Measurements from ENCODE around the gene L3MBTL4. TPM values are rescaled to one million over a fixed set of nuclear protein-coding genes. Genes with fewer than 3 reads are reported as not detected.

The L3MBTL4 gene
- total RNA-seq, 1 donor from 2014 or later: 10.9 TPM

DNA sequence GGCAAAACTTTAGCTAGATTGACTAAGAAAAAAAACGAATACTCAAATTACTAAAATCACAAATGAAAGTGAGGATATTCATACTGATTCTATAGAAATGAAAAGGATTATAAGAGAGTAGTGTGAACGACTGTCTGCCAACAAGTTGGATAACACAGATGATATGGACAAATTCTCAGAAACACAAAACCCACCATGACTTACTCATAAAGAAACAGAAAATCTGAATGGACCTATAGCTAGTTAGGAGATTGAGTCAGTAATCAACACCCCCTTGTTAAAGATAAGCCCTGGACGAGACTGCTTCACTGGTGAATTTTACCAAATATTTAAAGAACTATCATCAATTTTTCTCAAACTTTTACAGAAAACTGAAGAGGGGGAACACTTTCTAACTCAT is 410.6 kb downstream of the L3MBTL4 start:
- no peak for DNase-seq (ENCODE audit: low spot score)
- ATAC-seq: no peak

GRCh38 chr18:6001867-6002266 is 412.8 kb downstream of the L3MBTL4 start:
- no peak for ATAC-seq
- DNase-seq (ENCODE audit: low spot score): no peak

- no peak for DNase-seq (ENCODE audit: low spot score)
- peak; percentile 22 for ATAC-seq
Measured at GRCh38 chr18:5998907-5999306, 415.8 kb downstream of the L3MBTL4 start.

DNA sequence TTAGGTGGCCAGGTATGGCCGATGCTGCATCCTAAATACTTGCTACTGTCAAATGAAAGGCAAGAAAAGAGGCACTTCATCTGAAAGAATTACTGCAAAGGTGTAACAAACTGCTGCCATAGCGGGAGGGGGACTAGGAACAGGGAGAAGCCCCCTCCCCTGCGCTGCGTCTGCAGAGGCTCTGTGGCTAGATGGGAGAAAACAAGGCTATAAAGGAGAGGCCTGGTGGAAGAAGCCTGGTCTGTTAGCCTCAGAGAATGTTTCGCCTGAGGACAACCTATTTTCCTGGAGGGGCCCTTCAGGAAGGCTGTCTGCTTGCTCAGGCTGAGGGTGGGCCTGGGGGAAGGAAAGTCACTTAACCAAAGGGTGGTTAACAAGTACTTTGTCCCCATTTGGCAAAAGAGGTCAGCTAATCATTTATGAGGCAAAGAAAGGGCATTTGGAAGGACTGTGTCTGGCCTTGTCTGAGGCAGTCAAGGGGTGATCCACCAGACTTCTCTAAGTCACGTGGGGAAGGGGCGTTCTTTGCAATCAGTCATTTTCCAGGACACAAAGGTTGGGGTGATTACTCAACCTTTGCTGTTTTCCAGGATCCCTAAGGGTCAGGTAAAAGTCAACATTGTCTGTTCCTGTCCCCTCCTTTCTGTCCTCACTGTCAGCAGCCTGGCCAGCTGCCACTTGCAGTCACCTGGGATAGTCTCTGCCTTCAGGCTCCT is 416.4 kb downstream of the L3MBTL4 start:
- DNase-seq (ENCODE audit: low spot score) (peak; percentile 81), ATAC-seq (peak; percentile 95)

DNA sequence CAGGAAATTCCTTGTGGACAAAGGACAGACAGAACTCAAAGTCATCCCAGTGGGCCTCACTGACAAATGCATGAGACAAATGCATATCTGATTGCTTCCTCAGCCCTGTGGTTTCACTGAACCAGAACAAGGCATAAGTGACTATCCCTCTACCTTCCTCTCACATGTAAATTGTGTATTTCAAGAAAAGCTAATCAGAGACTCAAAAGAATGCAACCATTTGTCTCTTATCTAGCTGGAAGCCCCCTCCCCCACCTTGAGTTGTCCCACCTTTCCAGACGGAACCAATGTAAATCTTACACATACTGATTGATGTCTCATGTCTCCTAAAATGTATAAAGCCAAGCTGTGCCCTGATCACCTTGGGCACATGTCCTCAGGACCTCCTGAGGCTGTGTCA is 417.4 kb downstream of the L3MBTL4 start:
- no peak for DNase-seq (ENCODE audit: low spot score)
- no peak for ATAC-seq

- no peak for ATAC-seq
- DNase-seq (ENCODE audit: low spot score): no peak
Measured at GRCh38 chr18:5995626-5996025, 419.1 kb downstream of the L3MBTL4 start.

DNA sequence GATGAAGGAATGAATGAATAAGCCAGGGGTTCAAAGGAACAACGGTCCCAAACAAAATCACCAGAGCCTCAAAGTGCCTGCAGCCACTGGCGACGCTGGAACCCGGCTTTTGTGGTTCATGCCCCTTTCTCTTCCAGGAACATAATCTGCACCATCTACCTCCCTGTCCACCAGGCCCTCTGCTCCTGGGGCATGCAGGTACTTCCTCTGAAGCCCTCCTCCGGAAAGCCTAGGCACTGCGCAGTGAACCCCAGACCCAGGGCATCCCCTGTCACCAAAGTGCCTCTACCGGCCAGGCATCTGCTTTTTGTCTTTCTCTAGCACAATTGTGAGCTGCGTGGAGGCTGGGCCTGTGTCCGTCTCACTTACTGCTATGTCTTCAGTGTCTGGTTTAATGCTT is 420.8 kb downstream of the L3MBTL4 start:
- DNase-seq (ENCODE audit: low spot score) (no peak), ATAC-seq (no peak)

DNA sequence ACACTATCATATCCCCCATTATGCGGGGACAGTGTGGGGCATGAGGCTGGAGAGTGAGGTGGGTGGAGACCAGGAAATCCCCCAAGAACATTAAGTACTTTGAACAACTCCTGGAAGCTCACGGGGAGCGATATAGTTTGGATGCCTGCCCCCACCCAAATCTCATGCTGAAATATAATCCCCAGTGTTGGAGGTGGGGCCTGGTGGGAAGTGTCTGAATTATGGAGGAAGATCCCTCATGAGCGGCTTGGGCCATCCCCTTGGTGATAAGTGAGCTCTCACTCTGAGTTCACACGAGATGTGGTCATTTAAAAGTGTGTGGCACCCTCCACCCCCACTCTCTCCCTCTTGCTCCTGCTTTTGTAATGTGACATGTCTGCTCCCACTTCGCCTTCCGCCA is 422.3 kb downstream of the L3MBTL4 start:
- DNase-seq (ENCODE audit: low spot score) (no peak), ATAC-seq (no peak)

- DNase-seq (ENCODE audit: low spot score) (no peak), ATAC-seq (no peak)
Measured at GRCh38 chr18:5987249-5987648, 427.5 kb downstream of the L3MBTL4 start.

- no peak for DNase-seq (ENCODE audit: low spot score)
- ATAC-seq: no peak
Measured at GRCh38 chr18:5986257-5986931, 428.3 kb downstream of the L3MBTL4 start.

DNA sequence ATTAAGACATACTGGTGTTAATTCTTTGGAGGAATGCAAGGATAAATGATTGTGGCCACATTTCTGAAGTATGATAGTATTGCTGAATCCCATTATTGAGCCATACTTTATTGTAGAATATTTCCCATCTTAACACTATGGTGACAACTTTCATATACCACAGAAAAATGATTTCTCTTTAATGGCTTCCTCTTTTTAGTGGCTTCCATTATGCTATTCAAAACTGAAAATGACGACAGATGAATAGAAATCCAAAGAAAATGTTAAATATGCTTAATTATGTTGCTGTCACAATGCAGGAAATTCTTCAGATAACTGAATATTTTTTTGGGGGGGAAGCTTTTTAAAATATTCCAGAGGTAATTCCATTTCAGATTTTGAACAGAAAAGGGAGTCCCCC is 430.5 kb downstream of the L3MBTL4 start:
- ATAC-seq (no peak), DNase-seq (ENCODE audit: low spot score) (no peak)

GRCh38 chr18:5983488-5983887 is 431.2 kb downstream of the L3MBTL4 start:
- ATAC-seq: no peak
- DNase-seq (ENCODE audit: low spot score): no peak

DNA sequence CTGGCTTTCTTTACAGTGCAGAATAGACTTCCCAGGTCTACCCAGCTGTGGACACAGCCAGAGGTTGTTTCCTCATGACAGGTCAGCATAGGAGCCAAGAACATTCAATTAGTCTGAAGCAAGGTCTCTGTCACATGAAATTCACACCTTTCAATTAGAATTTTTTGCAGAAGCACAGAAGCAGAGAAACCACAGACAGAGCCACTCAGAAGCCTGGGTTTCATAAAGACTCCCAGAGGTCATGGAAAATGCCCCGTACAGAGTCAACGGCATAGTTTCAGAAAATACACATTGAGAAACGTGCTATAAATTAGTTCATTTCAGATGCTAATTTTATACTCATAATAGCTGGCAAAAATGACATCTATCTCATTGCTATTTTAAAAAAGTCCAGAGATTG is 432.4 kb downstream of the L3MBTL4 start:
- no peak for ATAC-seq
- DNase-seq (ENCODE audit: low spot score): no peak

DNA sequence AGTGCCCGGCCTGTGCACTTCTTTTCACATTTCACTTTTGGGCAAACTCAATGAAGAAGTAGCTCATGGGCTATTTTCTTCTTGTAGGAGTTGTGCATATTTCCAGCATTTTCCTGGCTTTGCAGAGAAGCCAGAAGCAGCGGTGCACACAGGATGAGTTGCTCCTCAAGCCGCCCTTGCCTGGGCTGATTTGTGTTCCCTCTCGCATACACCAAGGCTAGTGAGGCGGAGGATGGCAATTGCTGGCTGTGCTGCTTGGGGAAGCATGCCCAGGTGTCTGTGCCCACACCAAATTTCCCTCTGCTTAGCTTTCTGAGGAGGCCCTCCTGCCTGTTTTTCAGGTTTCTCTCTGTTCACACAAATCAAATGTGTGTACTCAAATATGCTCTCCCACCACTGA is 434.0 kb downstream of the L3MBTL4 start:
- DNase-seq (ENCODE audit: low spot score) (no peak), ATAC-seq (no peak)

DNA sequence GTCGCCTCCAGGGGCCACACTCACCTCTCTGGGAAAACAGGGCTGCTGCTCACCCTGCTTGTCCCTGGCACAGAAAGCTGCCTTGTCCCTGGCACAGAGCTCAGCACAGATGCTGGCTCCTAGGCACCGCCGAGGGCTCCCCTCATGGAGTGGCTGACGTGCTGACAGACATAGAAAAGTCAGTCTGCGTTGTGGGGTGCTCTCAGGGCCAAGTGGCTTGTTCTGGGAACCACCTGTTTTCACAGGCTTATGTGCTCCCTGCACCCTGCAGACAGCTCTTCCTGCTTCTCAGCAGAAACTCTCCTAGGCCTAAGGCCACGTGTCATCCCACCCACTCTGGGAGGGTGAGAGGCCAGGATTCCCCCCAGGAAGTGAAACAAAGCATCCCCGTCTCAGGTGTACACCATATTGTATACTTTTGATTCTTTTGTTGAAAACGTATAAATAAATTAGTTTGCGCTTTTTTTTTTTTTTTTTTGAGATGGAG is 434.7 kb downstream of the L3MBTL4 start:
- no peak for DNase-seq (ENCODE audit: low spot score)
- no peak for ATAC-seq

DNA sequence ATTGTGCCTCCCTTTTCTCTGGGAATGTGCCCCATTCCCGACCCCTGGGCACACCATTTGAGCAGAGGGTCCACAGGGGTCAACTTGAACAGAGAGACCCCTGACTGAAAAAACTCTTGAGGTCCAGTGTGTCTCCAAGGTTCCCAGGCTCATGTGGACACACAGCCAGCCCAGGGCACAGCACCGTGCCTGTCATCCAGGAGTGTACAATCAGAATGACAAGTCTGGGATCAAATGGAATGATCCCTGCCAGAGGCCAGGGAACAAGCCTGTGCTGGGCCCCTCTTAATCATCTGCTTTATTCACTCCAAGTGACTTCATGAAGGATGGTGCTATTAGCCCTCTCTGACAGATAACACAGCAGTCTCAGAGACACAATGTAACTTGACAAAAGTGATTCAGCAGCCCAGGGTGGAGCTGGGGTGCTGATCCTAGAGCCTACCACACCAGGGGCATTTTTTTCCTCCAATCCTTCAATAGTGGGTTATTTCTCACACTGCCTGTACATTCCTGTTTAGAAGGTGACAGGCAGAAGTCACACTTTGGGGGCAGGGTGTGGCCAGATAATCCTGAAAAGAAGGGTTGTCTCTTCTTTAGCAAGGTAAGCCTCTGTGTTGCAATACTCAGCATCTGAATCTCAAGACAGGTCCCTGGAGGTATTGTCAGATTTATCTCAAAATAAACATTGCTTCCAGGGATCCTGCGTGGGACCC is 435.4 kb downstream of the L3MBTL4 start:
- ATAC-seq: no peak

DNA sequence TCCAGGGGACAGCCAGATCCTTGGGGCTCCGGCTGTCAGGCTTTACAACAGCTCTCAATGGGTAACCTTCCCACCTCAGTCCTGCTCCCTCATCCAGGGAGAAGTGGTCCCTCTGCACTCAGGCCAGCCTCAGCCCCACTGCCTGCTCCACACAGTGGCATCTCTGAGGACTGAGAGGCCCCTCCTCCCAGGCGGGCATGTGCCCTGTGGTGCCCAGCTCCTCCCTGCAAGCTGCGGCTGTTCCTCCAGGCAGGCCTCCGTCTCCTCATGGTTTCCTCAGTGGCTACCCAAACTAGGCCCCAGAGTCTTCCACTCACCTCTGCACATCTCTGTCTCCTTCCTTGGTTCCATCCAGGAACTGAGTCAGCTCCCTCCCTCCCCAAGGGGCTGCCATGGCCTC is 437.7 kb downstream of the L3MBTL4 start:
- DNase-seq (ENCODE audit: low spot score): no peak
- no peak for ATAC-seq

More for the DNA sequence above, 435.4 kb downstream of the L3MBTL4 start:
- DNase-seq (ENCODE audit: low spot score): no peak

- DNase-seq (ENCODE audit: low spot score) (no peak), ATAC-seq (no peak)
Measured at GRCh38 chr18:5975111-5976002, 439.4 kb downstream of the L3MBTL4 start.

GRCh38 chr18:5974696-5975095 is 440.0 kb downstream of the L3MBTL4 start:
- ATAC-seq: no peak
- no peak for DNase-seq (ENCODE audit: low spot score)

DNA sequence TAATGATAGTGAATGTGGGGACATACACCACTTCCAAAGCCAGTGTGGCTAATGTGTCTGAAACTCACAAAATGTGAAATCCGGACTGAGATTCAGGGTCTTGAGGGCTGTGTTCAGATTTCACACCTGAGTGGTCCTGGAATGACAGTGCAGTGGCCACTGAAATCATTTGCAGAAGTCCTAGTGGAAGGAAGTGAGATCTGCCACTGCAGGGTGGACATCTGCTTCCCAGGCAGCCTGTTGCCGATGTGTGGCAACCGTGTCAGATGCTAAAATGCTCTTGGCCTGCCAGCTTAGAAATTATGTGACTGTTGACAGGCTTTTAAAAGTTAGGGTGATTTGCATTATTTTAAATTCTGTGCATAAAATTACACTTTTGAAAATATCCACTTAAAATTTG is 441.6 kb downstream of the L3MBTL4 start:
- no peak for DNase-seq (ENCODE audit: low spot score)

GRCh38 chr18:5972298-5972697 is 442.4 kb downstream of the L3MBTL4 start:
- DNase-seq (ENCODE audit: low spot score): no peak
- ATAC-seq: no peak

More for the DNA sequence above, 441.6 kb downstream of the L3MBTL4 start:
- no peak for ATAC-seq

All from left lobe of liver (tissue), 2 donors.